Esophagus squamous epithelium (tissue), 4 donors: ENCODE measurements around the gene XPA.

Experiments used
- POLR2A ChIP-seq, 4 donors: fragments of 450-650 bp; IDR thresholded peaks; one replicate each; pipeline ENCODE4 v1.6.1; 2017; ENCODE audit warnings: antibody characterized with exemption in 4 of 4, mild to moderate bottlenecking in 4 of 4, moderate library complexity in 3 of 4
- TF ChIP-seq, protein P1 (sequence below), 6 experiments: fragments of 450-650 bp in 4 of 6; fragments of 200-600 bp in 2 of 6; sonication (generic) in 2 of 6; IDR thresholded peaks; one replicate each; pipeline ENCODE4 v1.5.1; 2016 to 2019; ENCODE audit warnings: antibody characterized with exemption in 6 of 6, mild to moderate bottlenecking in 4 of 6, moderate library complexity in 4 of 6

DNA sequence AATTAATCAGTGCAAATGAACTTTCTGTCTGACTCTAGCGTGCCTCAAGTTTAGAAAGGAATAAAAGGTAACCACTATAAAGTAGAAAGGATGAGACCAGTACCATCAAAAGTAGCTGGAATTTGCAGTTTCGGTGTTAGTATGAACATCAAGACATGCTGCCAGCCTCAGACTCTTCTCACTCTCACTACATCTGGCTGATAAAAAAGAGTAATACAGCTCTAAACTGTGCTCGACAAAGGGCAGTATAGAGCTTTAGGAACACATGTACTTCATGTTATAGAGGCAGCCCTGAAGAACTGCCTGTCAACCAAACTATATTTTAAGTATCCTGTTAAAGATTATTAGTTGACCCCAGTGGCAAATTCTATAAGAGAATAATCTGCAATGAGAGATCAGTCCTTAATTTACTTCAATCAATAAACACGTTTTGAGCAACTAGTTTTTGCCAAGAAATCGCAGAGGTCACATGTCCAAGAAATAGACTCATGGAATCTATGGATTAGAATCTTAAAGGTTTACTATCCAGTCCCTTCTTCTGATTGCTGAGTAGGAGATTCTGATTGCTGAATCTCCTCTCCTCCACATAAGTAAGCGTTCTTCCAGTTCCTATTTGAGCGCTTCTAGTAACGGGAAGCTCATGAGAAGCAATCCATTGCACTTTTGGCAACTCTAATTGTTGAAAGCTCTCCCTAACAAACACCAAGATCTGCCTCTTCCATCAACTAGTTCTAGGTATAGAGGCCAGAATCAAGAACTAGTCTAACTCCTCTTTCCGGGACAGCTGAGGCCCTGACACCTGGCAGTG lies 941 bp downstream of the XPA start:
- TF ChIP-seq, protein P1, sequence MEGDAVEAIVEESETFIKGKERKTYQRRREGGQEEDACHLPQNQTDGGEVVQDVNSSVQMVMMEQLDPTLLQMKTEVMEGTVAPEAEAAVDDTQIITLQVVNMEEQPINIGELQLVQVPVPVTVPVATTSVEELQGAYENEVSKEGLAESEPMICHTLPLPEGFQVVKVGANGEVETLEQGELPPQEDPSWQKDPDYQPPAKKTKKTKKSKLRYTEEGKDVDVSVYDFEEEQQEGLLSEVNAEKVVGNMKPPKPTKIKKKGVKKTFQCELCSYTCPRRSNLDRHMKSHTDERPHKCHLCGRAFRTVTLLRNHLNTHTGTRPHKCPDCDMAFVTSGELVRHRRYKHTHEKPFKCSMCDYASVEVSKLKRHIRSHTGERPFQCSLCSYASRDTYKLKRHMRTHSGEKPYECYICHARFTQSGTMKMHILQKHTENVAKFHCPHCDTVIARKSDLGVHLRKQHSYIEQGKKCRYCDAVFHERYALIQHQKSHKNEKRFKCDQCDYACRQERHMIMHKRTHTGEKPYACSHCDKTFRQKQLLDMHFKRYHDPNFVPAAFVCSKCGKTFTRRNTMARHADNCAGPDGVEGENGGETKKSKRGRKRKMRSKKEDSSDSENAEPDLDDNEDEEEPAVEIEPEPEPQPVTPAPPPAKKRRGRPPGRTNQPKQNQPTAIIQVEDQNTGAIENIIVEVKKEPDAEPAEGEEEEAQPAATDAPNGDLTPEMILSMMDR (IDR thresholded peaks at IDR 0.05) = no peak
- no peak for TF ChIP-seq POLR2A (IDR thresholded peaks at IDR 0.05)
